ENCODE measurements around the gene UBE2E2. TPM values are rescaled to one million over a fixed set of nuclear protein-coding genes. Genes with fewer than 3 reads are reported as not detected.

The UBE2E2 gene
- total RNA-seq, 1 donor from 2014 or later, result 32.5 TPM

DNA sequence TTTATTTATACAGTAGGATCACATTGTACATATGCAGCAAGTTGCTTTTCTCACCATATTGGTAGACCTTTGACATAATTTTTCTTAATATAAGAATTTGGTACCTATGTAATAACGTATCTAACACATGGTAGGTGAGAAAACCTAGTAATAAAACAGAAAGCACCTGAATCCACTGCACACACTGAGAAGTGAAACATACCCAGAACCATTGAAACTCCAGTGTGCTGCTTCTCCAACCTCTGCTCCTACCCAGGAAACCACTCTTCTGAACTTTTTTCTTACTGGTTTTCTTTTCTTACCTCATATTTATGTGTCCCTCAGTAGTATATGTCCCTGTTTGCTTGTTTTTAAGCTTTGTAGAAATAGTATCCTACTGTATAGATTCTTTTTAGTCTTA lies 293.0 kb downstream of the UBE2E2 start:
- Mint-ChIP-seq H3K27me3 (no peaks in the 10 kb centered on the region), H3K27ac (no peak overlapping the region), H3K9me3 (ENCODE audit: low read depth) (no peaks in the 10 kb centered on the region), H3K4me3 (ENCODE audit: low read depth) (no peak overlapping the region), H3K36me3 (ENCODE audit: insufficient read depth) (no peaks in the 10 kb centered on the region), H3K4me1 (ENCODE audit: low read depth) (peaks cover 2% of the 10 kb centered on the region)
- no peak for DNase-seq (ENCODE audit: low spot score, unreplicated experiment)
- TF ChIP-seq, protein P1, sequence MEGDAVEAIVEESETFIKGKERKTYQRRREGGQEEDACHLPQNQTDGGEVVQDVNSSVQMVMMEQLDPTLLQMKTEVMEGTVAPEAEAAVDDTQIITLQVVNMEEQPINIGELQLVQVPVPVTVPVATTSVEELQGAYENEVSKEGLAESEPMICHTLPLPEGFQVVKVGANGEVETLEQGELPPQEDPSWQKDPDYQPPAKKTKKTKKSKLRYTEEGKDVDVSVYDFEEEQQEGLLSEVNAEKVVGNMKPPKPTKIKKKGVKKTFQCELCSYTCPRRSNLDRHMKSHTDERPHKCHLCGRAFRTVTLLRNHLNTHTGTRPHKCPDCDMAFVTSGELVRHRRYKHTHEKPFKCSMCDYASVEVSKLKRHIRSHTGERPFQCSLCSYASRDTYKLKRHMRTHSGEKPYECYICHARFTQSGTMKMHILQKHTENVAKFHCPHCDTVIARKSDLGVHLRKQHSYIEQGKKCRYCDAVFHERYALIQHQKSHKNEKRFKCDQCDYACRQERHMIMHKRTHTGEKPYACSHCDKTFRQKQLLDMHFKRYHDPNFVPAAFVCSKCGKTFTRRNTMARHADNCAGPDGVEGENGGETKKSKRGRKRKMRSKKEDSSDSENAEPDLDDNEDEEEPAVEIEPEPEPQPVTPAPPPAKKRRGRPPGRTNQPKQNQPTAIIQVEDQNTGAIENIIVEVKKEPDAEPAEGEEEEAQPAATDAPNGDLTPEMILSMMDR (IDR thresholded peaks at IDR 0.05; ENCODE audit: unreplicated experiment), result no peak

DNA sequence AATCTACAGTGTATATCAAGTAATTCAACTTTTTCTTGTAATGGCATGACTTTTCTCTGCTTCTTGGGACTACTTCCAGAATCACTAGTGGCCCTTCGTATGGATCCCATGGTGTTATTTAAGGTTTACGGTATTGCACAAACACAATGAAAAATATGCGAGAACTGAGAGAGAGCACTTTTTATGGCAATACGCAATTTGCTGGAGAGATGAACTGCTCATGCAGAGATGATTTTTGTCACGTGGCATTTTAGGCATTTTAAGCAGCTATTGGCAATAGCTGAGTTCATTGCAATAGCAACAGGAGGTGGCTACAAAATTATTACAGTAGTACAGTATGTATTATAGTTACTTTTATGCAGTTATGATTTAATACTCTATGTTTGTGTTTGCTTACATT lies 294.0 kb downstream of the UBE2E2 start:
- no peak overlapping the region for H3K27ac Mint-ChIP-seq
- H3K9me3 Mint-ChIP-seq (ENCODE audit: low read depth), result no peaks in the 10 kb centered on the region
- H3K27me3 Mint-ChIP-seq, result no peaks in the 10 kb centered on the region
- no peak for DNase-seq (ENCODE audit: low spot score, unreplicated experiment)
- TF ChIP-seq, protein P1 (IDR thresholded peaks at IDR 0.05; ENCODE audit: unreplicated experiment), result no peak
- H3K4me1 Mint-ChIP-seq (ENCODE audit: low read depth), result peaks cover 2% of the 10 kb centered on the region
- no peak overlapping the region for H3K4me3 Mint-ChIP-seq (ENCODE audit: low read depth)
- no peaks in the 10 kb centered on the region for H3K36me3 Mint-ChIP-seq (ENCODE audit: insufficient read depth)

DNA sequence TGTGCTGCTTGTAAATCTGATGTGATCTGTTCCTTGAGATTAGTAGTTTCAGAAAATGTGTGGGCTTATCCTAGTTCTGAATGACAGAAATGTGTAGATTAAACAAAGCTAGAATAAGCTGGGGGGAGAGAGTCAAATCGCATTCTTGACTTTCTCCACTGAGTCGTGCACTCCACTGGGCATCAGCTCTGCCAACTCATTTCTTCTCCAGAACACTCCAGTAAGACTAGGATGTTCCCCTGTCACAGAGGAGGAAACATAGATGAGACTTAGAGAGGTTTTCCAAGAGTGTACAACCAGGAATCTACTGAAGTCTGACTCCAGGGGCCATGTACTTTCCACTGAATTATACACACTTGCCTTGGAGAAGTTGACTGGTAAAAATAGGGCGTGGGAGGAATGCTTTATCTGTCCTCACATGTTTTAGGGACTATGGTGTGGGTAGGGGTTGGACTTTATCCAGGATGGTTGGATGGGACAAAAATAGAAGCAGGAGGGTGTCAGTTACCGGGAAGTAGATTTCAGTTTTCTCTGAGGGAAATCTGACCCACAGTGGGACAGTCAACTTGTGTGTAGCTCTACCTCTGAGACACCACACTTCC lies 298.2 kb downstream of the UBE2E2 start:
- DNase-seq (ENCODE audit: low spot score, unreplicated experiment), result no peak
- TF ChIP-seq, protein P1 (IDR thresholded peaks at IDR 0.05; ENCODE audit: unreplicated experiment), result no peak
- Mint-ChIP-seq H3K4me1 (ENCODE audit: low read depth) (no peaks in the 10 kb centered on the region), H3K4me3 (ENCODE audit: low read depth) (no peak overlapping the region), H3K9me3 (ENCODE audit: low read depth) (no peaks in the 10 kb centered on the region), H3K27me3 (no peaks in the 10 kb centered on the region), H3K27ac (no peak overlapping the region), H3K36me3 (ENCODE audit: insufficient read depth) (no peaks in the 10 kb centered on the region)

DNA sequence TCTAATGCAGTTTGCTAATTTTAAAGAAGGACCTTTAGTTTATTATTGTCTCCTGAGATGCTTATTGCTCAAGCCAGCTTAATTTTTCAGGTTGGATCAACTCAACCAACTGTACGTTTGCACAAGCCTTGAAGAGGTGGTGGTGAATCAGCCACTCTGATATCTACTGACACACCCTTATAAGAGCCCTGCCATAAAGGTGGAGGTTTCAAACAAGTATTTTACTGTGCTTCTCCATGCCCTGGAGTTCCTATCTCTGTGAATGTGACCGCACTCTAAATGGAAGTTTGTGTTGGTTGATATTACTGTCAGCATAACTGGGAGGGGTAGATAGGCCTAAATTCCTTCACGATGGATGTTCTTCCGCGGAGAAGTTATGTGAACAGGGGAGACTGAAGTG lies 305.3 kb downstream of the UBE2E2 start:
- H3K9me3 Mint-ChIP-seq (ENCODE audit: low read depth), result no peaks in the 10 kb centered on the region
- no peaks in the 10 kb centered on the region for H3K4me1 Mint-ChIP-seq (ENCODE audit: low read depth)

DNA sequence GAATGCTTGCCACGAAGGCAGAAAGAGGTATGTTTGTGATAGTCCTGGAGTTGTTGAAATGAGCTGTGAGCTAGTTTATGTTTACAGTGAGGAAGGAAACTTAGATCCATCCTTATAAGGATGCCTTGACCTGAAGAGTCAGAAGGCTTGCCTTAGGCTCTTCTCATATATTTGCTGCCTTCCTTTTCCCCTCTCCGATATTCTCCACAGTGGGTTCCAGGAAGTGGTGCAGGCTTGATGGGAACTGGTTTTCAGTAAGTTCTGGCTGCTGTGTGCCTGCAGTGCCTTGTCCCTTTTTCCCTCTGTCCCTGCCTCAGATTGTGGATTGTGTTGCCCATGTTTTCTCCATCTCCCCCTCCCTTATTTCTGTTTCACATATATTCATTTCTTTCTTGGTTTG lies 315.3 kb downstream of the UBE2E2 start:
- Mint-ChIP-seq H3K27me3 (no peaks in the 10 kb centered on the region), H3K4me3 (ENCODE audit: low read depth) (no peak overlapping the region)
- DNase-seq (ENCODE audit: low spot score, unreplicated experiment), result no peak

More for the DNA sequence above, 305.3 kb downstream of the UBE2E2 start:
- H3K27me3 Mint-ChIP-seq, result no peaks in the 10 kb centered on the region
- TF ChIP-seq, protein P1 (IDR thresholded peaks at IDR 0.05; ENCODE audit: unreplicated experiment), result no peak
- H3K27ac Mint-ChIP-seq, result no peak overlapping the region
- no peak for DNase-seq (ENCODE audit: low spot score, unreplicated experiment)
- H3K4me3 Mint-ChIP-seq (ENCODE audit: low read depth), result no peak overlapping the region
- H3K36me3 Mint-ChIP-seq (ENCODE audit: insufficient read depth), result no peaks in the 10 kb centered on the region

More for the DNA sequence above, 315.3 kb downstream of the UBE2E2 start:
- TF ChIP-seq, protein P1 (IDR thresholded peaks at IDR 0.05; ENCODE audit: unreplicated experiment), result no peak
- H3K9me3 Mint-ChIP-seq (ENCODE audit: low read depth), result no peaks in the 10 kb centered on the region
- peaks cover 17% of the 10 kb centered on the region for H3K4me1 Mint-ChIP-seq (ENCODE audit: low read depth)
- H3K36me3 Mint-ChIP-seq (ENCODE audit: insufficient read depth), result peaks cover 3% of the 10 kb centered on the region
- H3K27ac Mint-ChIP-seq, result no peak overlapping the region
